Mesenchymal stem cell (in vitro differentiated cells and primary cell): ENCODE results near the gene CYP19A1.

Experiments used
- DNase-seq: peaks from one replicate; pipeline ENCODE4 v3.0.0-alpha.2; 2013
- H2AFZ ChIP-seq: one replicate; pipeline ENCODE4 v1.6.1; 2013; ENCODE audit warnings: low read depth, mild to moderate bottlenecking, control low read depth, inconsistent platforms, low read length, moderate library complexity
- H2AK5ac ChIP-seq: 2 replicates; pipeline ENCODE4 v1.6.1; 2013; ENCODE audit warnings: low read length, moderate library complexity, mild to moderate bottlenecking, inconsistent platforms; ENCODE audit not compliant: severe bottlenecking
- H2BK120ac ChIP-seq: one replicate; pipeline ENCODE4 v1.6.1; 2013; ENCODE audit warnings: low read depth, mild to moderate bottlenecking, inconsistent platforms, low read length, moderate library complexity
- H2BK12ac ChIP-seq, 2 experiments: one replicate each; pipeline ENCODE4 v1.6.1; 2013; ENCODE audit warnings: inconsistent platforms in 2 of 2, low read length in 2 of 2, mild to moderate bottlenecking in 2 of 2, moderate library complexity in 2 of 2, control low read depth in 1 of 2
- H2BK15ac ChIP-seq: one replicate; pipeline ENCODE4 v1.6.1; 2013; ENCODE audit warnings: mild to moderate bottlenecking, low read depth, inconsistent platforms; ENCODE audit not compliant: poor library complexity, severe bottlenecking
- H2BK5ac ChIP-seq: 2 replicates; pipeline ENCODE4 v1.6.1; 2013; ENCODE audit warnings: low read depth, mild to moderate bottlenecking, low read length, control low read depth, inconsistent platforms; ENCODE audit not compliant: poor library complexity, severe bottlenecking
- H3K14ac ChIP-seq, 2 experiments: one replicate each; pipeline ENCODE4 v1.6.1; 2013; ENCODE audit warnings: inconsistent platforms in 2 of 2, low read length in 2 of 2, control low read depth in 1 of 2, mild to moderate bottlenecking in 1 of 2, moderate library complexity in 1 of 2
- H3K18ac ChIP-seq, 2 experiments: one replicate each; pipeline ENCODE4 v1.6.1; 2013; ENCODE audit warnings: inconsistent platforms in 2 of 2, low read length in 2 of 2, control low read depth in 1 of 2, low read depth in 1 of 2, mild to moderate bottlenecking in 1 of 2
- H3K23ac ChIP-seq, 2 experiments: one replicate each; pipeline ENCODE4 v1.6.1; 2013; ENCODE audit warnings: inconsistent platforms in 2 of 2, low read length in 2 of 2, mild to moderate bottlenecking in 2 of 2, moderate library complexity in 2 of 2, control low read depth in 1 of 2
- H3K27ac ChIP-seq: 2 replicates; pipeline ENCODE4 v1.5.1; 2013; ENCODE audit warnings: mild to moderate bottlenecking, moderate library complexity, low read length, control low read depth, inconsistent platforms; ENCODE audit not compliant: poor library complexity, severe bottlenecking
- H3K27me3 ChIP-seq, 2 experiments: 2 replicates each; pipeline versions ENCODE4 v1.6.1 to v1.7.0; 2013; ENCODE audit warnings: low read length in 2 of 2, mild to moderate bottlenecking in 2 of 2, moderate library complexity in 2 of 2, control low read depth in 1 of 2, inconsistent platforms in 1 of 2; ENCODE audit not compliant: control insufficient read depth in 1 of 2, insufficient read depth in 1 of 2
- H3K36me3 ChIP-seq, 2 experiments: 2 replicates each; pipeline versions ENCODE4 v1.6.1 to v1.7.0; 2013; ENCODE audit warnings: low read length in 2 of 2, control low read depth in 1 of 2, inconsistent platforms in 1 of 2, low read depth in 1 of 2, mild to moderate bottlenecking in 1 of 2; ENCODE audit not compliant: insufficient read depth in 2 of 2, control insufficient read depth in 1 of 2
- H3K4ac ChIP-seq, 2 experiments: one replicate each; pipeline ENCODE4 v1.6.1; 2013; ENCODE audit warnings: inconsistent platforms in 2 of 2, low read length in 2 of 2, mild to moderate bottlenecking in 2 of 2, moderate library complexity in 2 of 2, control low read depth in 1 of 2, low read depth in 1 of 2
- H3K4me1 ChIP-seq: 2 replicates; pipeline ENCODE4 v1.6.1; 2013; ENCODE audit warnings: low read depth, low read length, control low read depth; ENCODE audit not compliant: control insufficient read depth, insufficient read depth
- H3K4me2 ChIP-seq: 2 replicates; pipeline ENCODE4 v1.6.1; 2013; ENCODE audit warnings: low read length, mild to moderate bottlenecking, inconsistent platforms; ENCODE audit not compliant: poor library complexity, severe bottlenecking
- H3K4me3 ChIP-seq, 2 experiments: 2 replicates each; pipeline versions ENCODE4 v1.5.1 to v1.7.0; 2013; ENCODE audit warnings: low read length in 2 of 2, mild to moderate bottlenecking in 2 of 2, control low read depth in 1 of 2, low read depth in 1 of 2; ENCODE audit not compliant: insufficient read depth in 1 of 2
- H3K79me1 ChIP-seq: replicated peaks from 2 replicates; pipeline ENCODE4 v1.6.1; 2013; ENCODE audit warnings: mild to moderate bottlenecking, control low read depth, low read length, inconsistent platforms; ENCODE audit not compliant: poor library complexity, severe bottlenecking
- H3K9ac ChIP-seq: 2 replicates; pipeline ENCODE4 v1.7.0; 2013; ENCODE audit warnings: mild to moderate bottlenecking, low read length, moderate library complexity
- H3K9me3 ChIP-seq: 2 replicates; pipeline ENCODE4 v1.7.0; 2013; ENCODE audit warnings: mild to moderate bottlenecking, low read length; ENCODE audit not compliant: control insufficient read depth
- H4K8ac ChIP-seq: one replicate; pipeline ENCODE4 v1.6.1; 2013; ENCODE audit warnings: inconsistent platforms, mild to moderate bottlenecking, low read length, moderate library complexity
- H4K91ac ChIP-seq: one replicate; pipeline ENCODE4 v1.6.1; 2013; ENCODE audit warnings: mild to moderate bottlenecking, low read length, inconsistent platforms
- WGBS: methylation state at CpG from one replicate; pipeline ENCODE4 v1.1.7; 2013; ENCODE audit warnings: mixed read lengths; 5-methylcytosine and 5-hydroxymethylcytosine counted together

CYP19A1 gene

GRCh38 chr15:51279391-51279790 is 59.0 kb downstream of the CYP19A1 start:
- no peak overlapping the region for H3K4me2 ChIP-seq
- H3K4ac ChIP-seq: no peak overlapping the region
- no CpG with 5 or more reads among the region's 1 CpG for WGBS
- H4K8ac ChIP-seq: no peak overlapping the region
- no peaks in the 10 kb centered on the region for H3K36me3 ChIP-seq
- H2AK5ac ChIP-seq: no peak overlapping the region
- no peak overlapping the region for H2BK5ac ChIP-seq
- H3K4me3 ChIP-seq: no peak overlapping the region
- no peak overlapping the region for H3K23ac ChIP-seq
- no peaks in the 10 kb centered on the region for H3K4me1 ChIP-seq
- no peak overlapping the region for H3K9ac ChIP-seq
- H2BK12ac ChIP-seq: no peak overlapping the region
- no peak overlapping the region for H2BK15ac ChIP-seq
- H3K18ac ChIP-seq: no peak overlapping the region
- H3K14ac ChIP-seq: no peak overlapping the region
- DNase-seq: no peak
- H2BK120ac ChIP-seq: no peak overlapping the region
- H3K27me3 ChIP-seq: peaks cover 6 to 33% of the 10 kb centered on the region in 2 experiments
- H2AFZ ChIP-seq: no peak overlapping the region
- H3K79me1 ChIP-seq: no peaks in the 10 kb centered on the region
- no peak overlapping the region for H3K27ac ChIP-seq
- H3K9me3 ChIP-seq: no peaks in the 10 kb centered on the region
- no peak overlapping the region for H4K91ac ChIP-seq

GRCh38 chr15:51277101-51277500 is 61.3 kb downstream of the CYP19A1 start:
- Histone ChIP-seq H3K23ac (no peak overlapping the region), H4K91ac (no peak overlapping the region), H2BK12ac (no peak overlapping the region), H4K8ac (no peak overlapping the region), H2AK5ac (no peak overlapping the region), H3K4ac (no peak overlapping the region), H3K18ac (no peak overlapping the region), H2AFZ (no peak overlapping the region), H2BK15ac (no peak overlapping the region), H3K79me1 (no peaks in the 10 kb centered on the region), H2BK120ac (no peak overlapping the region), H3K9ac (no peak overlapping the region), H3K4me1 (no peaks in the 10 kb centered on the region), H3K4me2 (no peak overlapping the region), H3K36me3 (no peaks in the 10 kb centered on the region), H2BK5ac (no peak overlapping the region), H3K4me3 (no peak overlapping the region), H3K9me3 (no peaks in the 10 kb centered on the region), H3K27ac (no peak overlapping the region), H3K14ac (no peak overlapping the region), H3K27me3 (peaks cover 12 to 39% of the 10 kb centered on the region in 2 experiments)
- no peak for DNase-seq
- WGBS: 90% methylated on average over 2 of the region's 3 CpGs

- Histone ChIP-seq H3K4me1 (no peaks in the 10 kb centered on the region), H3K27me3 (peaks cover 12 to 59% of the 10 kb centered on the region in 2 experiments), H3K36me3 (no peaks in the 10 kb centered on the region), H3K18ac (no peak overlapping the region), H3K27ac (no peak overlapping the region), H3K4ac (no peak overlapping the region), H3K14ac (no peak overlapping the region), H3K4me2 (no peak overlapping the region), H2AFZ (no peak overlapping the region), H3K23ac (no peak overlapping the region), H3K4me3 (no peak overlapping the region), H2BK15ac (no peak overlapping the region), H3K9me3 (no peaks in the 10 kb centered on the region), H2BK5ac (no peak overlapping the region), H3K9ac (no peak overlapping the region), H2AK5ac (no peak overlapping the region), H2BK120ac (no peak overlapping the region), H3K79me1 (no peaks in the 10 kb centered on the region), H2BK12ac (no peak overlapping the region), H4K8ac (no peak overlapping the region), H4K91ac (no peak overlapping the region)
- 91% methylated on average over 4 of the region's 4 CpGs for WGBS
- no peak for DNase-seq
Observed at GRCh38 chr15:51274956-51275355, 63.4 kb downstream of the CYP19A1 start.

- Histone ChIP-seq H4K8ac (no peak overlapping the region), H3K27me3 (peaks cover 6 to 67% of the 10 kb centered on the region in 2 experiments), H3K4me2 (no peak overlapping the region), H3K27ac (no peak overlapping the region), H3K9ac (no peak overlapping the region), H2AK5ac (no peak overlapping the region), H3K79me1 (no peaks in the 10 kb centered on the region), H3K9me3 (no peaks in the 10 kb centered on the region), H2BK12ac (no peak overlapping the region), H3K4me1 (peaks cover 7% of the 10 kb centered on the region), H3K4me3 (no peak overlapping the region), H3K4ac (no peak overlapping the region), H2BK120ac (no peak overlapping the region), H3K14ac (no peak overlapping the region), H3K36me3 (no peaks in the 10 kb centered on the region), H4K91ac (no peak overlapping the region), H2AFZ (no peak overlapping the region), H3K18ac (no peak overlapping the region), H3K23ac (no peak overlapping the region), H2BK15ac (no peak overlapping the region), H2BK5ac (no peak overlapping the region)
- DNase-seq: no peak
- 70% methylated on average over 6 of the region's 6 CpGs for WGBS
Observed at GRCh38 chr15:51270706-51271105, 67.7 kb downstream of the CYP19A1 start.
